Skeletal muscle satellite cell (primary cell): ENCODE results near the gene KCNH1.

ENCODE experiments used
- H3K27me3 ChIP-seq: 2 replicates; pipeline ENCODE4 v1.7.0; 2013; ENCODE audit warnings: low read length; ENCODE audit not compliant: control insufficient read depth, insufficient read depth
- H3K36me3 ChIP-seq: 2 replicates; pipeline ENCODE4 v1.7.0; 2013; ENCODE audit warnings: mild to moderate bottlenecking, control low read depth, low read length; ENCODE audit not compliant: insufficient read depth
- H3K4me1 ChIP-seq: 2 replicates; pipeline ENCODE4 v1.7.0; 2013; ENCODE audit warnings: low read length; ENCODE audit not compliant: control insufficient read depth, insufficient read depth
- H3K4me2 ChIP-seq: 2 replicates; pipeline ENCODE4 v1.7.0; 2013; ENCODE audit warnings: mild to moderate bottlenecking, low read length
- H3K4me3 ChIP-seq: 2 replicates; pipeline ENCODE4 v1.7.0; 2013; ENCODE audit warnings: low read length
- H3K9ac ChIP-seq: 2 replicates; pipeline ENCODE4 v1.7.0; 2013; ENCODE audit warnings: mild to moderate bottlenecking, low read depth, low read length, moderate library complexity
- H3K9me3 ChIP-seq: replicated peaks from 2 replicates; pipeline ENCODE4 v1.7.0; 2013; ENCODE audit warnings: mild to moderate bottlenecking, control low read depth, low read length

KCNH1 gene

DNA sequence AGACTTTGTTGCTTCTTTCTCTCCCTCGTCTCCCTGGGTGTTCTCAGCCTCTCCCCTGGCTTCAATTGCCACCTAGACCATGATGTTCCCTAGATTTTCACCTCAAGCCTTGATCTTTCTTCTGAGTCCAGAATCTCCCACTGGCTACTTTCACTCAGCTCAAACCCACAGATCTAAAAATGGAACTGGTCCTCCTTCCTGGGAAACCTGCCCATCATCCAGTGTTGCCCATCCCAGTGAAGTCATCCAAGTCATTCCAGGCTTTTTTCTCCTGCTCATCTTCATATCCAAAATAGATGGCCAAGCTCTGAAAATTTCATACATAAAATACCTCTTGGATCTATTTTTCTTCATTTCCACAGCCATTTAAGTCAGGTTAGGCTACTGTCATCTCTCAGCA lies 347.4 kb downstream of the KCNH1 start:
- Histone ChIP-seq H3K4me1 (no peaks in the 10 kb centered on the region), H3K36me3 (no peaks in the 10 kb centered on the region), H3K4me3 (no peak overlapping the region), H3K27me3 (no peaks in the 10 kb centered on the region), H3K9ac (no peak overlapping the region), H3K4me2 (no peak overlapping the region), H3K9me3 (no peaks in the 10 kb centered on the region)

DNA sequence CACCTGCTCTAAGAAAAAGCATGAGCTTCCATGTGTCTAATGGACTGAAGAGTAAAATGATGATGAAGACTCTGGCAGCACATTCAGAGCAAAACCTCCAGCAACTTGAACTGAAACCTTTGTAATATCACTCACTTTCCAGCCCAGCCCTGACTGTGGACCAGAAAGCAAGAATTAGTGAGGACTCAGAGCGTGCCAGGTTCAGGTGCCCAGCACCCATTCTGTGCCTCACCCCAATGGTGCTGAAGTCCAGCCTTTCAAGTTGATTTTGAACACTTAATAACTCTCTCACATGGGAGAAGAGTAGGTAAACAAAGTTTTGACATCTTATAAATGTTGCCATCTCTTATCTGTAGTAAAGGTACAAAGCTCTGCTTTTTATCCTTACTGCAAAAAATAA lies 350.0 kb downstream of the KCNH1 start:
- Histone ChIP-seq H3K4me1 (no peaks in the 10 kb centered on the region), H3K9ac (no peak overlapping the region), H3K36me3 (no peaks in the 10 kb centered on the region), H3K4me3 (no peak overlapping the region), H3K4me2 (no peak overlapping the region), H3K27me3 (no peaks in the 10 kb centered on the region), H3K9me3 (no peaks in the 10 kb centered on the region)

DNA sequence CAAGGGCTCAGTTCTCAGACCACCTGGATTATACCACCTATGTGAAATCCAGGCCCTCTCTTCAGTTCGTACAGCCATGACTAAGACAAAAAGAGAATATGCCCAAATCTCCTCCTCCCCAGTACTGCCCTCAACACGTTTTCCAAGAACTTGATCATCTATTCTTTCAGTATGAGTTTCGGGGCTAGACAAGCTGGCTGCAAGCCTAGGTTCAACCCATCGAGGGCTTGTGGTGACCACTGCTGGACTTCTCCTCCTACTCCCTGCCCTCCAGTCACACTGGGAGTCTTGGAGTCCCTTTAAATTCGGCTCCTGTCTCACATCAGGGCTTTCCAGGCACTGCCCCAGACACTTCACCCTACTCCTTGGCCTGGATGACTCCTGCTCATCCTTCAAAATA lies 352.3 kb downstream of the KCNH1 start:
- H3K4me2 ChIP-seq, result no peak overlapping the region
- no peaks in the 10 kb centered on the region for H3K4me1 ChIP-seq
- no peak overlapping the region for H3K4me3 ChIP-seq
- H3K9me3 ChIP-seq, result no peaks in the 10 kb centered on the region
- no peak overlapping the region for H3K9ac ChIP-seq
- no peaks in the 10 kb centered on the region for H3K36me3 ChIP-seq
- H3K27me3 ChIP-seq, result no peaks in the 10 kb centered on the region

- Histone ChIP-seq H3K4me2 (no peak overlapping the region), H3K36me3 (no peaks in the 10 kb centered on the region), H3K4me1 (no peaks in the 10 kb centered on the region), H3K9ac (no peak overlapping the region), H3K27me3 (no peaks in the 10 kb centered on the region), H3K4me3 (no peak overlapping the region), H3K9me3 (no peaks in the 10 kb centered on the region)
Measured at GRCh38 chr1:210779269-210779668, 354.7 kb downstream of the KCNH1 start.

- Histone ChIP-seq H3K4me2 (no peak overlapping the region), H3K9me3 (no peaks in the 10 kb centered on the region), H3K27me3 (no peaks in the 10 kb centered on the region), H3K9ac (no peak overlapping the region), H3K4me1 (no peaks in the 10 kb centered on the region), H3K36me3 (no peaks in the 10 kb centered on the region), H3K4me3 (no peak overlapping the region)
Measured at GRCh38 chr1:210777914-210778313, 356.0 kb downstream of the KCNH1 start.

GRCh38 chr1:210776712-210777111 lies 357.2 kb downstream of the KCNH1 start:
- no peak overlapping the region for H3K4me3 ChIP-seq
- no peaks in the 10 kb centered on the region for H3K27me3 ChIP-seq
- no peaks in the 10 kb centered on the region for H3K36me3 ChIP-seq
- H3K9ac ChIP-seq, result no peak overlapping the region
- no peaks in the 10 kb centered on the region for H3K4me1 ChIP-seq
- H3K4me2 ChIP-seq, result no peak overlapping the region
- H3K9me3 ChIP-seq, result no peaks in the 10 kb centered on the region

GRCh38 chr1:210775289-210775688 lies 358.7 kb downstream of the KCNH1 start:
- H3K4me3 ChIP-seq, result no peak overlapping the region
- H3K36me3 ChIP-seq, result no peaks in the 10 kb centered on the region
- no peaks in the 10 kb centered on the region for H3K9me3 ChIP-seq
- H3K27me3 ChIP-seq, result no peaks in the 10 kb centered on the region
- no peak overlapping the region for H3K4me2 ChIP-seq
- H3K9ac ChIP-seq, result no peak overlapping the region
- H3K4me1 ChIP-seq, result no peaks in the 10 kb centered on the region

- Histone ChIP-seq H3K4me1 (no peaks in the 10 kb centered on the region), H3K9ac (no peak overlapping the region), H3K36me3 (no peaks in the 10 kb centered on the region), H3K4me3 (no peak overlapping the region), H3K27me3 (no peaks in the 10 kb centered on the region), H3K9me3 (no peaks in the 10 kb centered on the region), H3K4me2 (no peak overlapping the region)
Measured at GRCh38 chr1:210773450-210773849, 360.5 kb downstream of the KCNH1 start.

DNA sequence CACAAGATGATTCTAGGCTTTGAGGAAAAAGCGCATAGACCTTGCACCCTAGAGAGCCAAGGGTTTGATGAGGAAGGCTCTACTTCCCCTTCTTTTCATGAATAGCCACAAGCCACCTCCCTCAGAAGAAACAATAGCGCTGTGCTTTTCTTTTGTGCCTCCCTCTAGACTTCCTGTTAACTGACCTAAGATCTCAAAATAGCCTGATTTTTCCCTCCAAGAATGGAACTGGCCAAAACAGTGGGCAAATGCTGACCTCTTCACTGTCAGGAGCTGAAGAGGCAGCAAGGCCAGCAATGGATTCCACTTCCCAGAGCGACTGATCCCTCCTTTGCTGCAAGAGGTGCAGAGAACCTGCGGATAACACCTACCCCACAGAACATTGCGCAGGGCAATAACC lies 362.8 kb downstream of the KCNH1 start:
- Histone ChIP-seq H3K4me1 (no peaks in the 10 kb centered on the region), H3K9me3 (no peaks in the 10 kb centered on the region), H3K9ac (no peak overlapping the region), H3K4me2 (no peak overlapping the region), H3K36me3 (no peaks in the 10 kb centered on the region), H3K27me3 (no peaks in the 10 kb centered on the region), H3K4me3 (no peak overlapping the region)

DNA sequence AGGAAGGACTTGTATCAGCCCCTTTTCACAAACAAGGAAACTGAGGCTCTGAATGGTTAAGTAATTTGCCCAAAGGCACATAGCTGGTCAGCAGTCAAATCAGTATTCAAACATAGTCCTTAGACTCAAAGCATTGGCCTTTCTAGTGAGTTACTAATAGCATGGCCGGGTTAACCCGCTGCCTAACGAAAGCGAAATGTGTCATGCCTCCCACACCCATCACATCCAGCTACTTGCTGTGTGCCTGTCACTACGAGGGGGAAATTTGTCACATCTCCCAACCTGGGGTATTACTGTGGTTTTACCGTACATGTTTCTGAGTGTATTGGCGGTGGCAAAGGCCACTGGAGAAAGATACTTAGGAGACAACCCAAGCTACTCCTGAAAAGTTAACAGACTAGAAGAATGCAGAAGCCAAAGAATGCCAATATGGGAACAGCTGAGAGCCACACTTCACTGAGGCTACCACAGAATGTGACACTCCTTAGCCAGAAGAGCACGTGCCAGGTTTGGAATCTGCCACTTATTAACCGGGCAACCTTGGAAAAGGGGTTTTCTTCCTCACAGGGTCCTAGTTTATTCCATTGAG lies 363.5 kb downstream of the KCNH1 start:
- Histone ChIP-seq H3K9me3 (no peaks in the 10 kb centered on the region), H3K36me3 (no peaks in the 10 kb centered on the region), H3K4me1 (no peaks in the 10 kb centered on the region), H3K9ac (no peak overlapping the region), H3K4me3 (no peak overlapping the region), H3K4me2 (no peak overlapping the region), H3K27me3 (no peaks in the 10 kb centered on the region)

- Histone ChIP-seq H3K36me3 (no peaks in the 10 kb centered on the region), H3K4me2 (no peak overlapping the region), H3K9ac (no peak overlapping the region), H3K4me3 (no peak overlapping the region), H3K27me3 (no peaks in the 10 kb centered on the region), H3K4me1 (no peaks in the 10 kb centered on the region), H3K9me3 (no peaks in the 10 kb centered on the region)
Measured at GRCh38 chr1:210769473-210769872, 364.5 kb downstream of the KCNH1 start.

- Histone ChIP-seq H3K4me3 (no peak overlapping the region), H3K9me3 (no peaks in the 10 kb centered on the region), H3K4me1 (no peaks in the 10 kb centered on the region), H3K36me3 (no peaks in the 10 kb centered on the region), H3K9ac (no peak overlapping the region), H3K27me3 (no peaks in the 10 kb centered on the region), H3K4me2 (no peak overlapping the region)
Measured at GRCh38 chr1:210764536-210764935, 369.4 kb downstream of the KCNH1 start.
